Tibial nerve (tissue), 4 donors: ENCODE data around the gene PRPF18. TPM values are rescaled to one million over a fixed set of nuclear protein-coding genes. Genes with fewer than 3 reads are reported as not detected.

Experiments used
- DNase-seq, 2 donors: peaks; one replicate each; pipeline ENCODE4 v3.0.0-alpha.2; 2019; ENCODE audit warnings: low spot score in 2 of 2
- H3K27ac ChIP-seq, 4 donors: fragments of 200-600 bp; sonication (generic) in 3 of 4; one replicate each; pipeline ENCODE4 v1.5.1; 2017 to 2019; ENCODE audit warnings: mild to moderate bottlenecking in 1 of 4
- H3K27me3 ChIP-seq, 2 donors: fragments of 200-600 bp; sonication (generic) in 1 of 2; one replicate each; pipeline versions ENCODE4 v1.5.1 to v1.6.0; 2017 to 2019
- H3K36me3 ChIP-seq, 3 donors: fragments of 200-600 bp; sonication (generic); one replicate each; pipeline ENCODE4 v1.5.1; 2018 to 2019
- H3K4me1 ChIP-seq, 4 donors: fragments of 200-600 bp; sonication (generic) in 3 of 4; one replicate each; pipeline ENCODE4 v1.5.1; 2017 to 2019
- H3K4me3 ChIP-seq, 4 donors: fragments of 200-600 bp; sonication (generic) in 3 of 4; one replicate each; pipeline ENCODE4 v1.5.1; 2017 to 2019; ENCODE audit warnings: mild to moderate bottlenecking in 1 of 4, moderate library complexity in 1 of 4
- H3K9me3 ChIP-seq, 4 donors: fragments of 200-600 bp; sonication (generic) in 3 of 4; one replicate each; pipeline ENCODE4 v1.5.1; 2017 to 2019
- CTCF ChIP-seq, 5 experiments: fragments of 200-600 bp in 3 of 5; fragments of 450-650 bp in 2 of 5; sonication (generic) in 3 of 5; IDR thresholded peaks; one replicate each; pipeline ENCODE4 v1.5.1; 2016 to 2019; ENCODE audit warnings: antibody characterized with exemption in 5 of 5, mild to moderate bottlenecking in 3 of 5, moderate library complexity in 2 of 5
- EP300 ChIP-seq, 2 donors: sonication (generic); formaldehyde crosslinking; IDR thresholded peaks; one replicate each; pipeline ENCODE4 v1.6.1; 2017; ENCODE audit warnings: antibody characterized with exemption in 2 of 2, mild to moderate bottlenecking in 1 of 2
- POLR2A ChIP-seq, 2 donors: fragments of 450-650 bp; IDR thresholded peaks; one replicate each; pipeline ENCODE4 v1.6.1; 2017; ENCODE audit warnings: antibody characterized with exemption in 2 of 2, mild to moderate bottlenecking in 2 of 2, moderate library complexity in 2 of 2
- WGBS, 2 donors: methylation state at CpG; one replicate each; pipeline ENCODE4 v1.1.5; 2018; 5-methylcytosine and 5-hydroxymethylcytosine counted together
- total RNA-seq, 4 donors: library from RNA; depleted of rRNA; stranded (reverse); fragments of >200 nt; gene quantifications; one replicate each; pipeline ENCODE4 v1.1.0, GENCODE V29; 2016

PRPF18 gene
- total RNA-seq, 4 donors from 2014 or later, result 22.9 to 34.3 (median 32.8) TPM

- DNase-seq, result peak in 1 of 2 donors; percentile 12
- no peak overlapping the region for H3K27ac ChIP-seq
- no peaks in the 10 kb centered on the region for H3K9me3 ChIP-seq
- no peak for TF ChIP-seq POLR2A (IDR thresholded peaks at IDR 0.05)
- TF ChIP-seq CTCF (IDR thresholded peaks at IDR 0.05), result peak in 3 of 5 experiments; percentile 7 to 52 (median 22)
- no peak for TF ChIP-seq EP300 (IDR thresholded peaks at IDR 0.05)
- H3K27me3 ChIP-seq, result no peaks in the 10 kb centered on the region
- 28% methylated on average over 5 of the region's 5 CpGs for WGBS, 2 donors
- no peaks in the 10 kb centered on the region for H3K4me1 ChIP-seq
- no peak overlapping the region for H3K4me3 ChIP-seq
- H3K36me3 ChIP-seq, result peaks cover 0 to 73% (median 6%) of the 10 kb centered on the region in 3 donors
Measured at GRCh38 chr10:13613519-13613918, 26.8 kb downstream of the PRPF18 start.

GRCh38 chr10:13614530-13615332 lies 28.0 kb downstream of the PRPF18 start:
- TF ChIP-seq POLR2A (IDR thresholded peaks at IDR 0.05), result no peak
- TF ChIP-seq CTCF (IDR thresholded peaks at IDR 0.05), result no peak
- TF ChIP-seq EP300 (IDR thresholded peaks at IDR 0.05), result no peak
- peaks cover 0 to 71% (median 6%) of the 10 kb centered on the region in 3 donors for H3K36me3 ChIP-seq

GRCh38 chr10:13615650-13616300 lies 29.0 kb downstream of the PRPF18 start:
- no peak overlapping the region for H3K4me3 ChIP-seq
- 42 to 44% methylated on average over 7 of the region's 7 CpGs for WGBS, 2 donors
- H3K4me1 ChIP-seq, result no peaks in the 10 kb centered on the region
- peaks cover 0 to 62% (median 0%) of the 10 kb centered on the region in 3 donors for H3K36me3 ChIP-seq
- no peaks in the 10 kb centered on the region for H3K27me3 ChIP-seq
- H3K9me3 ChIP-seq, result no peaks in the 10 kb centered on the region
- no peak overlapping the region for H3K27ac ChIP-seq
- TF ChIP-seq CTCF (IDR thresholded peaks at IDR 0.05) (no peak), EP300 (IDR thresholded peaks at IDR 0.05) (no peak), POLR2A (IDR thresholded peaks at IDR 0.05) (no peak)
- no peak for DNase-seq

More at GRCh38 chr10:13614530-13615332, 28.0 kb downstream of the PRPF18 start:
- no peaks in the 10 kb centered on the region for H3K27me3 ChIP-seq
- H3K9me3 ChIP-seq, result no peaks in the 10 kb centered on the region
- H3K4me1 ChIP-seq, result no peaks in the 10 kb centered on the region
- DNase-seq, result no peak
- 57 to 64% methylated on average over 8 of the region's 8 CpGs for WGBS, 2 donors
- no peak overlapping the region for H3K4me3 ChIP-seq
- no peak overlapping the region for H3K27ac ChIP-seq

- H3K27ac ChIP-seq, result no peak overlapping the region
- no peaks in the 10 kb centered on the region for H3K27me3 ChIP-seq
- WGBS, 2 donors, result 31 to 38% methylated on average over 4 of the region's 4 CpGs
- no peak for TF ChIP-seq EP300 (IDR thresholded peaks at IDR 0.05)
- no peak for TF ChIP-seq CTCF (IDR thresholded peaks at IDR 0.05)
- TF ChIP-seq POLR2A (IDR thresholded peaks at IDR 0.05), result no peak
- H3K9me3 ChIP-seq, result no peaks in the 10 kb centered on the region
- no peak overlapping the region for H3K4me3 ChIP-seq
- no peaks in the 10 kb centered on the region for H3K4me1 ChIP-seq
- H3K36me3 ChIP-seq, result peaks cover 0 to 62% (median 0%) of the 10 kb centered on the region in 3 donors
- no peak for DNase-seq
Measured at GRCh38 chr10:13617116-13617515, 30.4 kb downstream of the PRPF18 start.

GRCh38 chr10:13621931-13622330 lies 35.2 kb downstream of the PRPF18 start:
- TF ChIP-seq EP300 (IDR thresholded peaks at IDR 0.05) (no peak), POLR2A (IDR thresholded peaks at IDR 0.05) (no peak), CTCF (IDR thresholded peaks at IDR 0.05) (no peak)
- DNase-seq, result no peak
- no peaks in the 10 kb centered on the region for H3K4me1 ChIP-seq
- H3K4me3 ChIP-seq, result no peak overlapping the region
- H3K36me3 ChIP-seq, result peaks cover 0 to 49% (median 0%) of the 10 kb centered on the region in 3 donors
- no peaks in the 10 kb centered on the region for H3K27me3 ChIP-seq
- WGBS, 2 donors, result 65 to 95% methylated on average over 2 of the region's 2 CpGs
- no peaks in the 10 kb centered on the region for H3K9me3 ChIP-seq
- no peak overlapping the region for H3K27ac ChIP-seq
